PFSK-1 (cell line): ENCODE measurements around the gene TRIM32.

Source experiments
- FOXP2 ChIP-seq: optimal IDR thresholded peaks from 2 replicates; pipeline ENCODE3; 2011; ENCODE audit warnings: borderline replicate concordance, control low read depth, inconsistent platforms; ENCODE audit not compliant: insufficient read depth; ENCODE audit errors: extremely low read length, extremely low read depth
- POLR2AphosphoS5 ChIP-seq: IDR thresholded peaks from 2 replicates; pipeline ENCODE4 v1.6.1; 2012; ENCODE audit warnings: low read depth, mild to moderate bottlenecking, control low read depth, low read length, moderate library complexity
- REST ChIP-seq, 2 experiments: IDR thresholded peaks; 2 replicates each; pipeline versions ENCODE4 v1.6.1 to v1.8.0; 2011 to 2012; ENCODE audit warnings: low read depth in 2 of 2, low read length in 2 of 2, control low read depth in 1 of 2, inconsistent platforms in 1 of 2, mild to moderate bottlenecking in 1 of 2, moderate library complexity in 1 of 2; ENCODE audit not compliant: insufficient read depth in 1 of 2
- SIN3A ChIP-seq: IDR thresholded peaks from 2 replicates; pipeline ENCODE4 v1.6.1; 2012; ENCODE audit warnings: mild to moderate bottlenecking, low read length, moderate library complexity, borderline replicate concordance; ENCODE audit not compliant: insufficient read depth
- TAF1 ChIP-seq: IDR thresholded peaks from 2 replicates; pipeline ENCODE4 v1.6.1; 2012; ENCODE audit warnings: low read length, control low read depth, borderline replicate concordance; ENCODE audit not compliant: insufficient read depth

GRCh38 chr9:116662646-116663310 lies 24.3 kb upstream of the TRIM32 start:
- TF ChIP-seq POLR2AphosphoS5 (no peak), TAF1 (no peak), SIN3A (no peak), REST (IDR thresholded peaks at IDR 0.05; ENCODE audit: insufficient read depth in 1 of 2, low read depth in 2 of 2, low read length in 2 of 2) (no peak), FOXP2 (no peak)
